ENCODE data around the gene AUTS2. TPM values are rescaled to one million over a fixed set of nuclear protein-coding genes. Genes with fewer than 3 reads are reported as not detected.

Gene AUTS2
- total RNA-seq, 1 donor from 2014 or later, result 94.1 TPM

GRCh38 chr7:70016044-70016770 lies 417.9 kb downstream of the AUTS2 start:
- Mint-ChIP-seq H3K27ac (peak overlapping the region; percentile 60), H3K36me3 (peaks cover 3% of the 10 kb centered on the region), H3K27me3 (no peaks in the 10 kb centered on the region), H3K4me3 (peak overlapping the region; percentile 58), H3K4me1 (ENCODE audit: unreplicated experiment) (peaks cover 40% of the 10 kb centered on the region), H3K9me3 (peaks cover 4% of the 10 kb centered on the region)
- DNase-seq (ENCODE audit: extremely low spot score, unreplicated experiment), result no peak
- TF ChIP-seq, protein P1, sequence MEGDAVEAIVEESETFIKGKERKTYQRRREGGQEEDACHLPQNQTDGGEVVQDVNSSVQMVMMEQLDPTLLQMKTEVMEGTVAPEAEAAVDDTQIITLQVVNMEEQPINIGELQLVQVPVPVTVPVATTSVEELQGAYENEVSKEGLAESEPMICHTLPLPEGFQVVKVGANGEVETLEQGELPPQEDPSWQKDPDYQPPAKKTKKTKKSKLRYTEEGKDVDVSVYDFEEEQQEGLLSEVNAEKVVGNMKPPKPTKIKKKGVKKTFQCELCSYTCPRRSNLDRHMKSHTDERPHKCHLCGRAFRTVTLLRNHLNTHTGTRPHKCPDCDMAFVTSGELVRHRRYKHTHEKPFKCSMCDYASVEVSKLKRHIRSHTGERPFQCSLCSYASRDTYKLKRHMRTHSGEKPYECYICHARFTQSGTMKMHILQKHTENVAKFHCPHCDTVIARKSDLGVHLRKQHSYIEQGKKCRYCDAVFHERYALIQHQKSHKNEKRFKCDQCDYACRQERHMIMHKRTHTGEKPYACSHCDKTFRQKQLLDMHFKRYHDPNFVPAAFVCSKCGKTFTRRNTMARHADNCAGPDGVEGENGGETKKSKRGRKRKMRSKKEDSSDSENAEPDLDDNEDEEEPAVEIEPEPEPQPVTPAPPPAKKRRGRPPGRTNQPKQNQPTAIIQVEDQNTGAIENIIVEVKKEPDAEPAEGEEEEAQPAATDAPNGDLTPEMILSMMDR (conservative IDR thresholded peaks at IDR 0.05), result no peak

- Mint-ChIP-seq H3K9me3 (no peaks in the 10 kb centered on the region), H3K36me3 (peaks cover 3% of the 10 kb centered on the region), H3K4me3 (no peak overlapping the region), H3K4me1 (ENCODE audit: unreplicated experiment) (peaks cover 39% of the 10 kb centered on the region), H3K27me3 (no peaks in the 10 kb centered on the region), H3K27ac (no peak overlapping the region)
- no peak for DNase-seq (ENCODE audit: extremely low spot score, unreplicated experiment)
- TF ChIP-seq, protein P1 (conservative IDR thresholded peaks at IDR 0.05), result no peak
Observed at GRCh38 chr7:70017357-70017756, 419.1 kb downstream of the AUTS2 start.

DNA sequence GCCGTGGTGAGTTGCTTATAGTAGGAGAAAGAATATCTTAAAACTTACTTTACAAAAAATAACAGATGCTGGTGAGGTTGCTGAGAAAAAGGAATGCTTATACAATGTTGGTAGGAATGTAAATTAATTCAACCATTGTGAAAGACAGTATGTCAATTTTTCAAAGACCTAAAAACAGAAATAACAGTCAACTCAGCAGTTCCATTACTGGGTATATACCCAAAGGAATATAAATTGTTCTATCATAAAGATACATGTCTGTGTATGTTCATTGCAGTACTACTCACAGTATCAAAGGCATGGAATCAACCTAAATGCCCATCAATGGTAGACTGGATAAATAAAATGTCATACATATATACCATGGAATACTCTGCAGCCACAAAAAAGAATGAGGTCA lies 420.4 kb downstream of the AUTS2 start:
- Mint-ChIP-seq H3K36me3 (peaks cover 3% of the 10 kb centered on the region), H3K27ac (no peak overlapping the region), H3K4me1 (ENCODE audit: unreplicated experiment) (peaks cover 28% of the 10 kb centered on the region), H3K9me3 (no peaks in the 10 kb centered on the region), H3K27me3 (no peaks in the 10 kb centered on the region), H3K4me3 (no peak overlapping the region)
- TF ChIP-seq, protein P1 (conservative IDR thresholded peaks at IDR 0.05), result no peak
- no peak for DNase-seq (ENCODE audit: extremely low spot score, unreplicated experiment)

DNA sequence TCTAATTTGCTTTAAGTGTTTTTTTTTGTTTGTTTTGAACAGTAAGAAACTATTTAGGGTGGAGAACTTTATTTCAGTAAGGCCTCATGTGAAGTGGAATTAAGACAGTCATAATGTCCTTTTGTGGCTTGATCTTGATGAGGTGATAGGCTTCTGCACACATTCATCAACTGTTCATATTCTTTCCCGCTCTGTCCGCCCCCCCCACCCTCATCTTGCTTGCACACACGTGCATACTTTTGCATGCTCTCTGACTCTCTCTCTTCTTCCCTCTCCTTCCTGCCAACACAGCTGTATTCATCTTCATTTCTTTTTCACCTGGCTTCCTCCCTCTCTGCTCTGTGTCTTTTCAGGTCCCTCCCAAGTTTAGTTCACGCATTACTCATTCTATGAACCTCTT lies 429.6 kb downstream of the AUTS2 start:
- Mint-ChIP-seq H3K9me3 (no peaks in the 10 kb centered on the region), H3K4me1 (ENCODE audit: unreplicated experiment) (peaks cover 15% of the 10 kb centered on the region), H3K27me3 (no peaks in the 10 kb centered on the region), H3K27ac (no peak overlapping the region), H3K4me3 (no peak overlapping the region), H3K36me3 (no peaks in the 10 kb centered on the region)
- TF ChIP-seq, protein P1 (conservative IDR thresholded peaks at IDR 0.05), result no peak
- DNase-seq (ENCODE audit: extremely low spot score, unreplicated experiment), result no peak

DNA sequence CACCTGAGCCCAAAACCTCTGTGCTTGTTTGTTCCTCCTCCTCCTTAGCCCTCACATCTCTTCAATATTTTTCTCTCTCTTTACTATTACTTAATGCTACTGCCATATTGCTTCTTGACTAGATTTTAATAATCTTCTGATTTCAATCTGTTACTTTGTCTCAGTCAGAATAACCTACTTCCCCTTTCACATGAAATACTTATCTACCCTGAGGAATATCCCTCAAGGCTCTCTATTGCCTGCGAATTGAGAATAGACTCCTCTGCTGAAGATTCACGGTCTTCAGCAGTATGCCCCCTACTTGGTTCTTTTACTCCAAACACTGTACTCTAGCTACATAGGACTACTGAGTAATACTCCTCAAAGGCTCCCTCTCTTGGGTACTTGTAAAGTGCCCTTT lies 430.3 kb downstream of the AUTS2 start:
- TF ChIP-seq, protein P1 (conservative IDR thresholded peaks at IDR 0.05), result no peak

More for the DNA sequence above, 430.3 kb downstream of the AUTS2 start:
- Mint-ChIP-seq H3K36me3 (no peaks in the 10 kb centered on the region), H3K4me3 (no peak overlapping the region), H3K27ac (no peak overlapping the region), H3K4me1 (ENCODE audit: unreplicated experiment) (peaks cover 15% of the 10 kb centered on the region), H3K9me3 (no peaks in the 10 kb centered on the region), H3K27me3 (no peaks in the 10 kb centered on the region)
- no peak for DNase-seq (ENCODE audit: extremely low spot score, unreplicated experiment)
